NB4 (cell line): Measurements from ENCODE around the gene FRMD1.

Experiments
- DNase-seq: peaks from one replicate; pipeline ENCODE4 v3.0.0; 2010; ENCODE audit warnings: low read depth
- H3K4me3 ChIP-seq: one replicate; pipeline ENCODE4 v1.5.1; 2011; ENCODE audit warnings: mild to moderate bottlenecking, low read depth, low read length, moderate library complexity
- MYC ChIP-seq: IDR thresholded peaks from 2 replicates; pipeline ENCODE4 v1.6.1; 2011; ENCODE audit warnings: low read depth, low read length
- POLR2A ChIP-seq: IDR thresholded peaks from 2 replicates; pipeline ENCODE4 v1.6.1; 2011; ENCODE audit warnings: mild to moderate bottlenecking; ENCODE audit not compliant: insufficient read length; ENCODE audit errors: extremely low read depth
- TF ChIP-seq, protein P1 (sequence below): IDR thresholded peaks from one replicate; pipeline ENCODE4 v1.5.1; 2012; ENCODE audit warnings: low read depth, low read length
- TF ChIP-seq, protein P2 (sequence below): IDR thresholded peaks from 2 replicates; pipeline ENCODE4 v1.6.1; 2011; ENCODE audit warnings: low read depth, low read length

The FRMD1 gene

DNA sequence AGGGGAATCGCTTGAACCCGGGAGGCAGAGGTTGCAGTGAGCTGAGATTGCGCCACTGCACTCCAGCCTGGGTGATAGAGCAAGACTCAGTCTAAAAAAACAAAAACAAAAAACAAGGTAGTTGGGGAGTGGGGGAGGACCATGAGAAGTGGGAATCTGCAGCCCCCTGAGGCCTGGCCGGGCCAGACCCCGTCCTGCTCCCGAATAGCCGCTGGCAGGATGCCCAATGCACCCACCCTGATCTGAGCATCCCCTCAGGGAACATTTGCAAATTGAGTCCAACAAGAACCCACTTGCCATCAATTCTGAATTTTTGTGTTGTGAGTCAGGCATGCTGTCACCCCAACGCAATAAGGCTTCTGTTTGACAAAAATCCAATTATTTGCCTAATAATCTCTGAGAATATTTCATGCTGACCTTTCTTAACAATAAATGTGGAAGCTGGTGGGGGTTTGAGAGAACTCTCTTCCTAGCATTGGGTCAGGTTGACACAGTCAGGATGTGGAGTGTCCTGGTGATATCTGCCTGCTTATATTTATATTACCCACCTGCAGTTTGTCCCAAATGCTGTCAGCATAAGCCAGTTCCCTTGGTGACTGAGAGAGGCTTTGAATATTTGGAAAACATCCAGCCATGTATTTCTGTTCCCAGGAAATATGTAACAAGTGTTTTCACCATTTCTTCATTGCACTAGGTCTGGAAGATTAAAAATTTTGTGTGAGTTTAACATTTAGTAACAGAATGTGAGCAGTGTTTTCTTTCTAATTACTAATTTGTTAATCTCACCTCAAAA, 28.4 kb upstream of the FRMD1 start:
- TF ChIP-seq, protein P1, sequence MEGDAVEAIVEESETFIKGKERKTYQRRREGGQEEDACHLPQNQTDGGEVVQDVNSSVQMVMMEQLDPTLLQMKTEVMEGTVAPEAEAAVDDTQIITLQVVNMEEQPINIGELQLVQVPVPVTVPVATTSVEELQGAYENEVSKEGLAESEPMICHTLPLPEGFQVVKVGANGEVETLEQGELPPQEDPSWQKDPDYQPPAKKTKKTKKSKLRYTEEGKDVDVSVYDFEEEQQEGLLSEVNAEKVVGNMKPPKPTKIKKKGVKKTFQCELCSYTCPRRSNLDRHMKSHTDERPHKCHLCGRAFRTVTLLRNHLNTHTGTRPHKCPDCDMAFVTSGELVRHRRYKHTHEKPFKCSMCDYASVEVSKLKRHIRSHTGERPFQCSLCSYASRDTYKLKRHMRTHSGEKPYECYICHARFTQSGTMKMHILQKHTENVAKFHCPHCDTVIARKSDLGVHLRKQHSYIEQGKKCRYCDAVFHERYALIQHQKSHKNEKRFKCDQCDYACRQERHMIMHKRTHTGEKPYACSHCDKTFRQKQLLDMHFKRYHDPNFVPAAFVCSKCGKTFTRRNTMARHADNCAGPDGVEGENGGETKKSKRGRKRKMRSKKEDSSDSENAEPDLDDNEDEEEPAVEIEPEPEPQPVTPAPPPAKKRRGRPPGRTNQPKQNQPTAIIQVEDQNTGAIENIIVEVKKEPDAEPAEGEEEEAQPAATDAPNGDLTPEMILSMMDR, result no peak
- no peak overlapping the region for H3K4me3 ChIP-seq
- DNase-seq, result no peak

DNA sequence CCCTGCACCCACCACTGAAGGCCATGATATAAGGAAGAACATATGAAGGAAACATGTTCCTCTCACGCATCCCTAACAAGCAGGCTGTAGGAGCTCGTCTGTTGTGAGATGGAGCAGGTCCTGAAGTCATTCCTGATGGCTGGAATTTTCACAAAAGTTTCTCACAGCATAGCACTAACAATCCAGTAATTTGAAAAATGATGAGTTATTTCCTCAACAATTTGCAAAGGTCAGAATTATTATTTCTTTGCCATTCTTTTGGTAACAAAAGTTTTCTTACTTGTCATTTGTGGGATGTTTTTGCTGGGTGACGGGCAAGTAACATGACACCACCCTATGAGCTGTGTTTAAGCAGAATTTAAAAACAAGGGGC, 27.6 kb upstream of the FRMD1 start:
- no peak for DNase-seq
- TF ChIP-seq POLR2A, result no peak
- TF ChIP-seq, protein P1, result no peak
- no peak for TF ChIP-seq MYC
- TF ChIP-seq, protein P2, sequence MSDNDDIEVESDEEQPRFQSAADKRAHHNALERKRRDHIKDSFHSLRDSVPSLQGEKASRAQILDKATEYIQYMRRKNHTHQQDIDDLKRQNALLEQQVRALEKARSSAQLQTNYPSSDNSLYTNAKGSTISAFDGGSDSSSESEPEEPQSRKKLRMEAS, result no peak
- H3K4me3 ChIP-seq, result no peak overlapping the region

DNA sequence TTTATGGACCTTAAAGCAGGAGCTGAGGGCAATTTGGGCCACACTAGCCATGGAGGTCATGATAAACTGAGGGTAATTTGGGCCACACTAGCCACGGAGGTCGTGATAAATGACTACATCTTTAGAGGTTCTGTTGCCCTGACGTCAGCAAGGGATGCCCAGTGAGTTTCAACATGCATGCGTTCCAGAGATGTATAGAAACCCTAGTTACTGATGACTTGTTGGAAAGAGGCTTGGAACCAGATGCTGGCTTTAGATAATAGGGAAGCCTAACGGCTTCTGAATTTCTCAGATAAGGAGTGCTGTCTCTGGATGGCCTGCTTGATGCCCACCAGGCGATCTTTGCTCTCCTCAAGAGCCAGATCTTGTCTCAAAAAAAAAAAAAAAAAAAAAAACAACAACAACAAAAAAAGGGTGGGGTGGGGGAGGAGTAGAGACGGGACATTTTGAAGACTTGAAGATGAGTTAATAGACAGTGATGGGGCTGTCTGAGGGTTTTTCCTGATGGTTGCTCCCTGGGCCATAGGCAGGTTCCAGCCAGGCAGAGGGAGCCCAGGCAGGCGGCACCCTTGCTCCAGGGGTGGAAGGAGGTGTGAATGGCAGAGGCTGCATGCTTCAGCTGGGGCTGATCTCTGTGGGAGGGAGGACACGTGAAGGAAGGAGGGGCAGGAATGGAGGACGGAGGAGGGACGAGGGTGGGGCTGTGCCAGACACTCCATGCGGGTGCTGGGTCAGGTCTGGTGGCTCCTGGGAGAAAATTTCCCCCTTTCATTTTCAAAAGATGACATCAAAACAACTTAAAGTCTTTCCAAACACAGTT, 27.0 kb upstream of the FRMD1 start:
- no peak for DNase-seq
- TF ChIP-seq, protein P1, result no peak
- no peak for TF ChIP-seq MYC
- no peak for TF ChIP-seq POLR2A
- TF ChIP-seq, protein P2, result no peak
- no peak overlapping the region for H3K4me3 ChIP-seq

DNA sequence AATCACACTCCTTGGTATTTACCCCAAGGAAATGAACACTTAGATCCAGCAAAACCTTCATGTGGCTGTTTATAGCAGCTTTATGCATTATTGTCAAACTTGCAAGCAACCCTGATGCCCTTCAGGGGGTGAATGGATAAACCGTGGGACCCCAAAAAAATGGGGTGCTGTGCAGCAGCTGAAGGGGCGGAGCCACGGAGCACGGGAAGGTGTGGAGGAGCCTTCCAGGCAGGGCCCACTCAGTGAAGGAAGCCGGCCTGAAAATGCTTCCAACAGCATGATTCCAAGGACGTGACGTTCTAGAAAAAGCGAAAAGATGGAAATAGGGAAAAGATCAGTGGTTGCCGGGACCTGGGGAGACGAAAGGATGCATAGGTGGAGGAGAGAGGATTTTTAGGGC, 25.6 kb upstream of the FRMD1 start:
- TF ChIP-seq, protein P2, result no peak
- TF ChIP-seq MYC (no peak), POLR2A (no peak)
- TF ChIP-seq, protein P1, result no peak
- H3K4me3 ChIP-seq, result no peak overlapping the region
- no peak for DNase-seq

DNA sequence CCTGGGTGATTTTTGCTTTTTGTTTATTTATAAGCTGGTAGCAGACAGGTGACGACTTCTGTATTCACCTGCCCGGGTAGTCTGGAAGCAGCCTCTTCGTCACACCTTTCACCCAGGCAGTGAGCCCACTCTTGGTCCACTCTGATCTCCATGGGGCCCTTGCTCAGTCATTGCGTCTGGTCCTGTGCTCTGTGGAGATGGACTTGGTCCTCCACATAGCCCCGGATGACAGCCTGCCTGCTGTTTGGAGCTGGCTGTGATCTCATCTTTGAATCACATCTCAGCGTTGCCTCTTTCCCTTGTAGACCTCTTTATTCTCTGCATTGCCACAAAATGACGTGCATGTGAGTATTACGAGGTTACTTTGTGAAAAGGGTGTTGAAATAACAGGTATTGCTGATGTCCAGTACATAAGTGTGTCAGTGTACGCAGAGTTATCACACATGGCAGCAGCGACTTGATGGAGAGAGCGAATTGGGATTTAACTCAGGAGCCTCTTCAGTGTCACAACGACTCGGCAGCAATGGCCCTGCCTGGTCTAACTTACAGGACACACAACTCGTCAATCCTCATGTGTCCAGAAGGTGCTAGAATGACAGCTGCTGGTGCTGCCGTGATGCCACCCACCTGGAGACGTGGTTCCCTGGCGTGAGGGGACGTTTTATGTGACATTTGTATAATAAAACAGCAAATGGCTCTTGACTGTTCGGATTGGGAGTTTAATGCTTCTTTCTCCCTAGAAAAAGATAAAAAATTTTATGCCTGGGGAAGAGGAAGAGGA, 24.2 kb upstream of the FRMD1 start:
- no peak for DNase-seq
- TF ChIP-seq, protein P2, result no peak
- TF ChIP-seq, protein P1, result no peak
- H3K4me3 ChIP-seq, result no peak overlapping the region
